Adrenal gland (tissue), 5 donors: Measurements from ENCODE around the gene TOP2B.

Source experiments
- CTCF ChIP-seq, 6 experiments: fragments of 450-650 bp in 4 of 6; fragments of 200-600 bp in 2 of 6; sonication (generic) in 1 of 6; IDR thresholded peaks; 1 replicate in 5 of 6; 2 replicates in 1 of 6; pipeline versions ENCODE4 v1.5.1 to v1.8.0; 2016 to 2021; ENCODE audit warnings: antibody characterized with exemption in 6 of 6, mild to moderate bottlenecking in 2 of 6, moderate library complexity in 1 of 6
- POLR2A ChIP-seq, 2 donors: fragments of 450-650 bp; IDR thresholded peaks; one replicate each; pipeline ENCODE4 v1.6.1; 2017; ENCODE audit warnings: antibody characterized with exemption in 2 of 2, mild to moderate bottlenecking in 2 of 2, moderate library complexity in 1 of 2
- donor health status: DM: no; HTN: no; CAD: no.

- no peak for TF ChIP-seq CTCF (IDR thresholded peaks at IDR 0.05)
- TF ChIP-seq POLR2A (IDR thresholded peaks at IDR 0.05) = no peak
Observed at GRCh38 chr3:25610779-25611178, 53.9 kb downstream of the TOP2B start.
